H1 (cell line): ENCODE measurements around the gene CHPF. TPM values are rescaled to one million over a fixed set of nuclear protein-coding genes. Genes with fewer than 3 reads are reported as not detected.
A peak's percentile ranks its signal among the peaks of the same experiment; 100 is the strongest.

ENCODE experiments used
- CTCF ChIA-PET: fragments of 300-600 bp; sonication (Branson Sonifier 250); formaldehyde crosslinking; loops from one replicate; lab custom pipeline; 2021; ENCODE audit not compliant: partially characterized antibody; lab: Charles Lee
- POLR2A ChIA-PET: fragments of 300-600 bp; sonication (Branson Sonifier 250); formaldehyde crosslinking; loops from one replicate; lab custom pipeline; 2021; ENCODE audit warnings: inconsistent platforms; ENCODE audit not compliant: partially characterized antibody; lab: Charles Lee
- DNase-seq, 2 experiments: peaks; one replicate each; pipeline versions ENCODE4 v3.0.0 to v3.0.0-alpha.2; 2010 to 2022; ENCODE audit warnings: low spot score in 2 of 2, low read depth in 1 of 2, mixed read lengths in 1 of 2
- FAIRE-seq: peaks from 2 replicates; lab custom pipeline; 2011; peaks lifted over from hg19 to GRCh38; lab: Jason Lieb, UNC
- H2AFZ ChIP-seq: 2 replicates; pipeline ENCODE4 v1.8.1; 2012; ENCODE audit warnings: low read length, inconsistent platforms
- H2AK5ac ChIP-seq: 2 replicates; pipeline ENCODE4 v1.6.1; 2013; ENCODE audit warnings: low read depth, low read length
- H2BK120ac ChIP-seq: replicated peaks from 2 replicates; pipeline ENCODE3; 2013; ENCODE audit warnings: low read depth, low read length, inconsistent platforms
- H2BK12ac ChIP-seq: 2 replicates; pipeline ENCODE4 v1.6.1; 2013; ENCODE audit warnings: low read depth, low read length
- H2BK15ac ChIP-seq: 2 replicates; pipeline ENCODE4 v1.6.1; 2013; ENCODE audit warnings: low read length
- H2BK20ac ChIP-seq: 2 replicates; pipeline ENCODE4 v1.6.1; 2013; ENCODE audit warnings: low read length
- H2BK5ac ChIP-seq: 2 replicates; pipeline ENCODE4 v1.6.1; 2013; ENCODE audit warnings: low read depth, low read length
- H3K14ac ChIP-seq: 2 replicates; pipeline ENCODE4 v1.6.1; 2013; ENCODE audit warnings: inconsistent platforms; ENCODE audit not compliant: insufficient read length
- H3K18ac ChIP-seq: 2 replicates; pipeline ENCODE4 v1.6.1; 2013; ENCODE audit warnings: low read length; ENCODE audit errors: extremely low read depth
- H3K23ac ChIP-seq: 2 replicates; pipeline ENCODE4 v1.6.1; 2013; ENCODE audit warnings: inconsistent platforms; ENCODE audit not compliant: insufficient read length
- H3K23me2 ChIP-seq: 2 replicates; pipeline ENCODE4 v1.6.1; 2013; ENCODE audit warnings: low read depth, low read length
- H3K27ac ChIP-seq: 2 replicates; pipeline ENCODE4 v1.6.1; 2011; ENCODE audit warnings: low read depth, low read length, inconsistent platforms
- H3K27me3 ChIP-seq, 4 experiments: replicated peaks in 1 of 4; 1 replicate in 1 of 4; 2 replicates in 3 of 4; pipeline versions ENCODE4 v1.6.1 to v1.8.1; 2011 to 2013; ENCODE audit warnings: low read length in 3 of 4, mild to moderate bottlenecking in 3 of 4, inconsistent platforms in 2 of 4, mixed read lengths in 2 of 4, moderate library complexity in 1 of 4; ENCODE audit not compliant: control insufficient read depth in 3 of 4, insufficient read depth in 3 of 4; ENCODE audit errors: extremely low read depth in 1 of 4
- H3K36me3 ChIP-seq, 4 experiments: 2 replicates each; pipeline versions ENCODE4 v1.6.1 to v1.8.1; 2011 to 2013; ENCODE audit warnings: mild to moderate bottlenecking in 4 of 4, low read length in 3 of 4, moderate library complexity in 2 of 4, control low read depth in 1 of 4, inconsistent platforms in 1 of 4; ENCODE audit not compliant: insufficient read depth in 4 of 4, control insufficient read depth in 2 of 4
- H3K4ac ChIP-seq: replicated peaks from 2 replicates; pipeline ENCODE3; 2013; ENCODE audit warnings: low read length, low read depth, mixed read lengths, inconsistent platforms; ENCODE audit not compliant: insufficient read length
- H3K4me1 ChIP-seq, 4 experiments: replicated peaks in 1 of 4; 1 replicate in 1 of 4; 2 replicates in 3 of 4; pipeline versions ENCODE4 v1.6.1 to v1.8.1; 2011 to 2013; ENCODE audit warnings: low read length in 3 of 4, inconsistent platforms in 2 of 4, mixed read lengths in 1 of 4; ENCODE audit not compliant: insufficient read depth in 4 of 4, control insufficient read depth in 3 of 4
- H3K4me2 ChIP-seq, 2 experiments: 2 replicates each; pipeline versions ENCODE4 v1.6.1 to v1.8.1; 2011 to 2013; ENCODE audit warnings: low read depth in 2 of 2, low read length in 2 of 2, control low read depth in 1 of 2, inconsistent platforms in 1 of 2, mild to moderate bottlenecking in 1 of 2; ENCODE audit not compliant: insufficient read depth in 1 of 2
- H3K4me3 ChIP-seq, 4 experiments: fragments of 200-600, 300-600 bp in 1 of 4; sonication (generic), shearing (Covaris generic), sonication (Bioruptor Twin) in 1 of 4; 2 replicates each; pipeline versions ENCODE4 v1.5.1 to v1.8.1; 2011 to 2016; ENCODE audit warnings: low read length in 4 of 4, low read depth in 3 of 4, control low read depth in 2 of 4, inconsistent platforms in 2 of 4, mild to moderate bottlenecking in 2 of 4, mixed read lengths in 1 of 4, moderate library complexity in 1 of 4; ENCODE audit not compliant: insufficient read depth in 2 of 4; ENCODE audit errors: extremely low read depth in 1 of 4
- H3K56ac ChIP-seq: replicated peaks from 2 replicates; pipeline ENCODE3; 2013; ENCODE audit warnings: low read depth, mild to moderate bottlenecking, mixed read lengths, low read length, inconsistent platforms; ENCODE audit not compliant: insufficient read length
- H3K79me1 ChIP-seq: 2 replicates; pipeline ENCODE4 v1.6.1; 2013; ENCODE audit warnings: low read depth, low read length, control low read depth
- H3K79me2 ChIP-seq, 2 experiments: 2 replicates each; pipeline versions ENCODE4 v1.6.1 to v1.8.1; 2012 to 2013; ENCODE audit warnings: low read length in 2 of 2, mild to moderate bottlenecking in 2 of 2, inconsistent platforms in 1 of 2; ENCODE audit not compliant: insufficient read depth in 2 of 2, control insufficient read depth in 1 of 2
- H3K9ac ChIP-seq, 4 experiments: replicated peaks in 1 of 4; 1 replicate in 1 of 4; 2 replicates in 3 of 4; pipeline versions ENCODE4 v1.6.1 to v1.8.1; 2011 to 2013; ENCODE audit warnings: low read depth in 3 of 4, low read length in 3 of 4, control low read depth in 2 of 4, mild to moderate bottlenecking in 2 of 4, moderate library complexity in 2 of 4, inconsistent platforms in 1 of 4; ENCODE audit errors: extremely low read depth in 1 of 4
- H3K9me3 ChIP-seq, 2 experiments: 2 replicates each; pipeline versions ENCODE4 v1.6.1 to v1.8.1; 2012 to 2013; ENCODE audit warnings: mild to moderate bottlenecking in 2 of 2, moderate library complexity in 2 of 2, control low read depth in 1 of 2, inconsistent platforms in 1 of 2, low read depth in 1 of 2, low read length in 1 of 2, mixed read lengths in 1 of 2; ENCODE audit not compliant: insufficient read depth in 2 of 2
- H4K20me1 ChIP-seq, 2 experiments: replicated peaks in 1 of 2; 2 replicates each; pipeline versions ENCODE3 to v1.8.1; 2011 to 2013; ENCODE audit warnings: inconsistent platforms in 2 of 2, low read length in 2 of 2, mild to moderate bottlenecking in 1 of 2; ENCODE audit not compliant: insufficient read depth in 2 of 2, control insufficient read depth in 1 of 2
- H4K5ac ChIP-seq: 2 replicates; pipeline ENCODE4 v1.6.1; 2013; ENCODE audit warnings: low read length, low read depth, mixed read lengths, inconsistent platforms; ENCODE audit not compliant: insufficient read length
- H4K8ac ChIP-seq: 2 replicates; pipeline ENCODE4 v1.8.0; 2013; ENCODE audit warnings: mild to moderate bottlenecking, moderate library complexity, low read length, inconsistent platforms; ENCODE audit not compliant: insufficient read depth; ENCODE audit errors: extremely low read depth
- H4K91ac ChIP-seq: replicated peaks from 2 replicates; pipeline ENCODE3; 2013; ENCODE audit warnings: low read length, mixed read lengths, inconsistent platforms; ENCODE audit not compliant: insufficient read length
- ASH2L ChIP-seq: fragments of 200-600, 300-600 bp; sonication (generic); IDR thresholded peaks from one replicate; pipeline ENCODE4 v1.7.1; 2017; ENCODE audit warnings: low read length
- EZH2 ChIP-seq: fragments of 200-600 bp; sonication (generic); IDR thresholded peaks from 2 replicates; pipeline ENCODE4 v1.7.1; 2012; ENCODE audit warnings: low read depth, mild to moderate bottlenecking, moderate library complexity, low read length, inconsistent platforms; ENCODE audit not compliant: severe bottlenecking
- GTF2F1 ChIP-seq: IDR thresholded peaks from 2 replicates; pipeline ENCODE4 v1.6.1; 2012; ENCODE audit warnings: low read depth, low read length, improper control_type of control experiment, borderline replicate concordance
- HDAC6 ChIP-seq: IDR thresholded peaks from one replicate; pipeline ENCODE4 v1.7.1; 2012; ENCODE audit warnings: low read depth, mild to moderate bottlenecking, inconsistent platforms, low read length, moderate library complexity
- JUND ChIP-seq: IDR thresholded peaks from 2 replicates; pipeline ENCODE4 v1.6.1; 2011; ENCODE audit warnings: mild to moderate bottlenecking, improper control_type of control experiment, low read length
- KDM4A ChIP-seq: IDR thresholded peaks from one replicate; pipeline ENCODE4 v1.7.1; 2012; ENCODE audit warnings: low read depth, mild to moderate bottlenecking, moderate library complexity, low read length, inconsistent platforms; ENCODE audit not compliant: severe bottlenecking
- NRF1 ChIP-seq: IDR thresholded peaks from 2 replicates; pipeline ENCODE4 v1.6.1; 2011; ENCODE audit warnings: mild to moderate bottlenecking, low read depth, low read length, improper control_type of control experiment
- RAD21 ChIP-seq, 2 experiments: IDR thresholded peaks in 1 of 2; conservative IDR thresholded peaks in 1 of 2; 2 replicates each; pipeline ENCODE4 v1.6.1; 2011; ENCODE audit warnings: low read depth in 2 of 2, low read length in 2 of 2, improper control_type of control experiment in 1 of 2, inconsistent platforms in 1 of 2, mild to moderate bottlenecking in 1 of 2, moderate library complexity in 1 of 2
- SRF ChIP-seq: IDR thresholded peaks from 2 replicates; pipeline ENCODE4 v1.6.1; 2011; ENCODE audit warnings: mild to moderate bottlenecking, low read depth, low read length, moderate library complexity
- TCF12 ChIP-seq: IDR thresholded peaks from 2 replicates; pipeline ENCODE4 v1.6.1; 2011; ENCODE audit warnings: low read depth, mild to moderate bottlenecking, low read length
- YY1 ChIP-seq: IDR thresholded peaks from 2 replicates; pipeline ENCODE4 v1.6.1; 2011; ENCODE audit warnings: low read depth, mild to moderate bottlenecking, low read length
- WGBS, 2 experiments: shearing (Covaris generic) in 1 of 2; methylation state at CpG; one replicate each; pipeline versions ENCODE4 v1.1.6 to v1.1.7; 2013 to 2015; ENCODE audit warnings: low lambda C conversion rate in 2 of 2, mixed read lengths in 2 of 2, inconsistent platforms in 1 of 2, low coverage in 1 of 2, missing lambda C conversion rate in 1 of 2; ENCODE audit not compliant: insufficient replicate concordance in 2 of 2, insufficient coverage in 1 of 2, insufficient read length in 1 of 2; ENCODE audit errors: extremely low coverage in 1 of 2, missing lambda C conversion rate in 1 of 2; 5-methylcytosine and 5-hydroxymethylcytosine counted together
- polyA plus RNA-seq, 7 experiments: library from polyadenylated mRNA; depleted of rRNA in 3 of 7; stranded (reverse) in 5 of 7; unstranded in 2 of 7; fragments of >200 nt in 5 of 7; fragments of 200-250 nt in 2 of 7; gene quantifications; 1 replicate in 5 of 7; 2 replicates in 1 of 7; 4 replicates in 1 of 7; pipeline versions ENCODE4 v1.2.1 to v1.2.3, GENCODE V29; 2011 to 2013; ENCODE audit warnings: missing spikeins in 2 of 7, mixed read lengths in 2 of 7
- total RNA-seq: library from RNA; stranded (reverse); fragmentation: NEBNext Ultra II Directional; extraction: Animal tissue kit (Norgen Biotek cat#: 25700); gene quantifications from 2 replicates; pipeline ENCODE4 v1.2.1, GENCODE V29; 2021

CHPF gene
- total and polyA plus RNA-seq, 2 of the 8 experiments (the other 6 are each of a cell fraction or from before 2014, with no cell fraction given): 62.9 to 67.3 TPM

DNA sequence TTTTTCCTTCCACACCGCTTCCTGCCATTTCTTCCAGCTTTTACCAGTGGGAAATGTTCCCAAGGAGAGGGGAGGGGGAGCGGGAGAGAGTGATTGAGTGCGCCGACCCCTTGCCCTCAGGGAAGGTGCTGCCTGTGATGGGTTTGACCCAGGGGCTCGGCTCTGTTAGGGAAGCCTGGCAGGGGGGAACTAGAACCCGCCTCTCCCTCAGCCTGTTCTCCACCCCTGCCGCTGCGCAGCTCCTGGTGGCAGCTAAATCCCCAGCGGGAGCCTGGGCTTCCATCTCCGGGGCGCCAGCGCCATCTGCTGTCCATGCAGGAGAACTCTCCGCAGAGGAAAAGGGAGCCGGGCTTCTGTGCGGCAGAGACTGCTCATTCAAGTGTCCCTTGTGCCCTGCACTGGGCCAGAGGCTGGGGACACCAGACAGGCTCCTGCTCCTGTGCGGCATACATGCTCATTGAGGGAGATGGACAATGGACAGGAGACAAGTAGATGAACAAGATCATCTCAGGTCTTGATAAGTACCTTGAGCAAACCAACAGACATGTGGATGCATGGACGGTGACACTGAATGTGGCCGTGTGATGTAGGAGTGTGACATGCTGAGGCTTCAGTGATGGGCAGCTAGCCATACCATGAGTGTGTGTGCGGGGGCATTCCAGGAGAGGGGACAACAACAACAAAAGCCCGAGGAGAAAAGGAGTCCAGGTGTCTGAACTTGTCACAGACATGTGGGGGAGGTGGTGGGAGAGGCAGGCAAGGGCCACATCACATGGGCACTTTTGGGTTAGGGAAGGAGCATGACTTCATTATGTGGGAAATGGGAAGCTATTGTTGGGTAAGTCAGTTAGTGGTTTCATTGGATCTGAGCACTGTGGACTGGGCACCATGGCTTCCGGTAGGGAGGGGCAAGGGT, 13.3 kb downstream of the CHPF start:
- Histone ChIP-seq H3K56ac (no peak overlapping the region), H3K79me1 (no peaks in the 10 kb centered on the region), H3K4ac (no peak overlapping the region), H3K27ac (no peak overlapping the region), H3K23me2 (peaks cover 1% of the 10 kb centered on the region; the same call in 1 of the 2 replicates), H3K4me3 (peak overlapping the region in 2 of 4 experiments; percentile 22 to 56; a peak in 4 of 8 replicates), H4K5ac (no peak overlapping the region), H3K18ac (no peak overlapping the region), H2BK20ac (peak overlapping the region; percentile 11), H3K9ac (no peak overlapping the region), H3K4me2 (peak overlapping the region; percentile 4 to 71), H4K91ac (no peak overlapping the region), H3K23ac (no peak overlapping the region), H2BK120ac (no peak overlapping the region), H3K79me2 (no peaks in the 10 kb centered on the region), H3K27me3 (peaks cover 0 to 24% (median 10%) of the 10 kb centered on the region in 4 experiments; a peak in 6 of 7 replicates), H4K20me1 (no peaks in the 10 kb centered on the region), H2BK5ac (0 out of 2 replicates have a peak overlapping the region, but pooled peaks have one; percentile 61), H2BK15ac (peak overlapping the region; percentile 66), H2BK12ac (peak overlapping the region; percentile 32; the same call in 1 of the 2 replicates), H3K4me1 (peaks cover 0 to 8% (median 3%) of the 10 kb centered on the region in 4 experiments; a peak in 4 of 7 replicates), H2AFZ (no peak overlapping the region), H4K8ac (no peak overlapping the region), H2AK5ac (no peak overlapping the region), H3K14ac (no peak overlapping the region), H3K9me3 (no peaks in the 10 kb centered on the region), H3K36me3 (no peaks in the 10 kb centered on the region)
- peak in 1 of 2 experiments; percentile 97 for DNase-seq
- ChIA-PET POLR2A (interaction anchor here (0.7 to 3.8 kb wide), 19 partner anchors 11 to 142 kb away, joined by 3 to 16 read pairs (median 3); partner anchors contain the start of genes CHPF, DNPEP and TMEM198), CTCF (interaction anchor here (0.7 to 113.1 kb wide), 42 partner anchors 3 to 492 kb away, joined by 3 to 7248 read pairs (median 4); partner anchors contain the start of genes ASIC4, CHPF, DES and GMPPA)
- WGBS, 2 experiments: 20% methylated on average over 21 of the region's 21 CpGs; no CpG with 5 or more reads in 1 of the 2 experiments
- FAIRE-seq: peak; percentile 60
- no peak for TF ChIP-seq NRF1
- TF ChIP-seq JUND: 0 out of 2 replicates have a peak, but pooled peaks have one; percentile 35
- TF ChIP-seq EZH2: no peak
- no peak for TF ChIP-seq KDM4A
- no peak for TF ChIP-seq SRF
- peak; percentile 42 for TF ChIP-seq ASH2L
- TF ChIP-seq RAD21 (IDR thresholded peaks at IDR 0.05 in 1 of 2, conservative IDR thresholded peaks at IDR 0.05 in 1 of 2; ENCODE audit: low read depth in 2 of 2, low read length in 2 of 2): peak; percentile 99 to 100
- TF ChIP-seq GTF2F1: no peak
- TF ChIP-seq HDAC6: no peak
- TF ChIP-seq TCF12: no peak
- TF ChIP-seq YY1: peak; percentile 68
